ENCODE measurements around the gene GSPT2. TPM values are rescaled to one million over a fixed set of nuclear protein-coding genes. Genes with fewer than 3 reads are reported as not detected.
"Not testable (repeated sequence)": the region's sequence is repeated elsewhere in the genome, so short reads cannot be mapped to it uniquely, and the experiment has no call there.

GSPT2 gene
- 13.4 TPM for total RNA-seq

- peak; percentile 54 for DNase-seq (ENCODE audit: low spot score)
These were observed at the start of gene GSPT2 for GRCh38 chrX:51743179-51743957. Gene GSPT2 (plus strand): TSS chrX:51743442. CDS start chrX:51743627, 185 bp downstream.

DNA sequence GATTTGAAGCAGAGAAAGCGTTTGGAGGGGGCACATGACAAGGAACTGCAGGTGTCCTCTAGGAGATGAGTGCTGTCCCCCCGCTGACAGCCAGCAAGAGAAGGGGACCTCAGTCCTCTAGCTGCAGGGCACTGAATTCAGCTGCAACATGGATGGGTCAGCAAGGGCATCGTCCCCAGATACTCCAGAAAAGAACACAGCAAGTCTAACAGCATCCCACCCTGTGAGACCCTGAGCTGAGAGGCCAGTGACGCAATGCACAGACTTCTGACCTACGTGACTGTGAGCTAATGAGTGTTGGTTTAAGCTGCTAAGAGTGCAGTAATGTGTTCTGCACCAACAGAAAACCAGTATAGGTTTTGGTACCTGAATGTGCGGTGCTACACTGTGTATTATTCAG is 49.0 kb upstream of the GSPT2 start:
- DNase-seq (ENCODE audit: low spot score), result no peak

GRCh38 chrX:51697397-51697796 is 45.8 kb upstream of the GSPT2 start:
- DNase-seq (ENCODE audit: low spot score), result no peak

DNA sequence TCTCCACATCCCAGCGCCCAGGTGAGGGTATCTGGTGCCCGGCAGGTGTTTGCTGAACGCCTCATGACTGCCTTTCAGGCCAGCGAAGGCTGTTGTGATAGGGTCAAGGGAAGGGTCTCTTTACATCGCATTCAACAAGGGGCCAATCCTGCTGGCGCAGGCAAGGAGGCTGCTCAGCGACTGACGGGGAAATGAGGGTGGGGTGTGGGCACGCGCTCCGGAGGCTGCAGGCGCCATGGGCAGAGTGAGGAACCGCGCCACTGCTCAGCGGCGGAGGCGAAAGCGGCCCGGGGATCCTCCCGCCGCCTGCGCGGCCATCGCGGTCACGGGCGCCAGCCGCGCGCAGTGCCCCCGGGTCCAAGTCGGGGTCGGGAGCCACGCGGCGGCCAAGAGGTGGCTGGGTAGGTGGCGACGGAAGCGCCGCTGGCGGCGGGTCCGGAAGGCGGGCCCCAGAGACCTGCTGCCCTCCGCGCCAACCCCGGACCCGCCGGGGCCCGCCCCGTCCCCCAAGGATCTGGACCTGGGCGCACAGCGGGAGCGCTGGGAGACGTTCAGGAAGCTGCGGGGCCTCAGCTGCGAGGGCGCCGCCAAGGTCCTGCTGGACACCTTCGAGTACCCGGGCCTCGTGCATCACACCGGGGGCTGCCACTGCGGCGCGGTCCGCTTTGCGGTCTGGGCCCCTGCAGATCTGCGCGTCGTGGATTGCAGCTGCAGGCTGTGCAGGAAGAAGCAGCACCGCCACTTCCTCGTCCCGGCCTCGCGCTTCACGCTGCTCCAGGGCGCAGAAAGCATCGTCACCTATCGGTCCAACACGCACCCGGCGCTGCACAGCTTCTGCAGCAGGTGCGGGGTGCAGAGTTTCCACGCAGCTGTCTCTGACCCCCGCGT is 32.7 kb upstream of the GSPT2 start, which contains the start of gene CENPVL1:
Gene CENPVL1, plus strand, starts transcription at position 236 of the 888 bp plus-strand sequence. Its CDS starts 0 bp downstream, at position 236.
- DNase-seq (ENCODE audit: low spot score), result not testable (repeated sequence)

DNA sequence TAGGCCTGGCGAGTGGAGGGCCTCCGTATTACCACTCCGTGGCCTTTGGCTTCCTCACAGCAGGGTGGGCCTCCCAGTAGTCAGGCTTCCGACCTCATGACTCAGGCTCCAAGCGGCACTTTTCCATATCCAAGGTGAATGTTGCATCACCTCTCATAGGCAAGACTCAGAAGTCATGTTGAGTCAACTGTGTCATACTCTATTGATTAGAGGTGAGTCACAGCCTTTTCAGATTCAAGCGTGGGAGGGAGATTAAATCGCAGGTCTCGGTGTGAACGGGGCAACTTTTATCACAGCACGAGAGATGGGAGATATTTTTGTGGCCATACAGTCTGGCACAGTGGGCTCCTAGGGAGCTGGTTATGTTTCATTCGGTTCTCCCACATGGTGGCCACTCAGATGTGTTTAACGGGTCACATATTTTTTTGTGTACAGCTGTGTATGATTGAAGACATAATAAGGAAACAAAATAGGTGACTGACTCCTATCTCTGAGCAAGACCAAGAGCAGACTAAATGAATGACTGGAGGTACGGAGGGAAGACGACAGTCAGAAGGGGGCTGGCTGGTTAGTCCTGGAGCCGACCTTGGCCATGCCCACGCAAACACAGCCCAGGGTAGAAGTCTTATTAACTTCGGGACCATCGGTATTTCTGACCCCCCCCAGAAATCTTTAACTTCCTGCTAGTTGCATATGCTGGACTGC is 30.1 kb upstream of the GSPT2 start:
- not testable (repeated sequence) for DNase-seq (ENCODE audit: low spot score)

- no peak for DNase-seq (ENCODE audit: low spot score)
These were observed 15.0 kb upstream of the GSPT2 start for GRCh38 chrX:51728202-51728601.

DNA sequence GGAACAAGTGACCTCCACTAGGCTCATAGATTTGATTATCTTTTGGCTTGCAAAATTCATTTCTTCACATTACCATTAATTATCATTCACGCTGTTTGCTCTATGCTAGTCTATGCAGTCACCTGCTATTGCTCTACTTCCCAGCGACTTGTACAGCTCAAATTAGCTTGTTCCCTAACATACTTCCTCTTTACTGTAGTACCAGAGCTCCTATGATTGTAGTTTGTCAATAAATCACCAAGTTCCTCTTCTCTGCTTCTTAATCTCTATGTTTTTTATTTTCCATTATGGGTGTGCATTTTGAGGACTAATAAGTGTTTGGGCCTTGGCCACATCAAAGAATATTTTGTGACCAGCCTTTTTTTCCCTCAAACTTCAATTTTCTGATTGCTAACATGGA is 6.2 kb upstream of the GSPT2 start:
- no peak for DNase-seq (ENCODE audit: low spot score)

- DNase-seq (ENCODE audit: low spot score), result no peak
These were observed 656 bp upstream of the GSPT2 start for GRCh38 chrX:51742586-51742985.

DNA sequence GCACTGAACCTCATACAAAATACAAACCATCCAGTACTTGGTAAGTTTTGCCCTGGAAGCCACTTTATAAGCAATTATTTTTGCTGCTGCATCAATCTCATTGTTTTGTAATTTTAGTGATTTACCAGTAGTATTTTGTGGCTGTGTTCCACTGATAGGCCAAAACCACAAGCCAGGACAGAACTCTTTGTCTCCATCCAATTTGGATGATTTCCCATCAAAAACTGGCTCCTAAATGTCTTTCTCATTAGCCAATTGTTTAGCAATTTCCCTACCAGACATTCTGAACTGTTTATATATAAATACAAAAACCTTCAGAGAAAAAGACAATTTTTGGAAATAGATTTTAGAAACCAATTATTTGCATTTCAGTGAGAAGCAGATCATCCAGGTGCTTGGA is 4.4 kb downstream of the GSPT2 start:
- DNase-seq (ENCODE audit: low spot score), result no peak

GRCh38 chrX:51759055-51759839 is 16.0 kb downstream of the GSPT2 start:
- DNase-seq (ENCODE audit: low spot score), result no peak

DNA sequence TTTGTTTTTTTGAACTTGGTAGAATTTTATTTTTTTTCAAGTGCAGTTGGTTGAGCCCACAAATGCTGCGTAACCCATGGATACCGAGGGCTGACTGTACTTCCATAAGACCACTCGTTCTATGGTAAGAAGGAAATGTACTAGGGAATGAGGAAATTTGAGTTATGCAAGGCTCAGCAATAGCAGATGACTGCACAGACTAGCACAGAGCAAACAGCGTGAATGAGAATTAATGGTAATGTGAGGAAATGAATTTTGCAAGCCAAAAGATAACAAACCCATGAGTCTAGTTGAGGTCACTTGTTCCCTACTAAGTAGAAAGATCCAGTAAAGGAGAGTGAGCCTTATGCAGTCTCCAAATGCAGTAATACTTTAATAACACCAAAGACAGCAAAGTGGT is 17.4 kb downstream of the GSPT2 start:
- no peak for DNase-seq (ENCODE audit: low spot score)

- no peak for DNase-seq (ENCODE audit: low spot score)
These were observed 23.3 kb downstream of the GSPT2 start for GRCh38 chrX:51766546-51766945.

GRCh38 chrX:51776851-51777250 is 33.6 kb downstream of the GSPT2 start:
- no peak for DNase-seq (ENCODE audit: low spot score)

- DNase-seq (ENCODE audit: low spot score), result no peak
These were observed 36.1 kb downstream of the GSPT2 start for GRCh38 chrX:51779306-51779705.

DNA sequence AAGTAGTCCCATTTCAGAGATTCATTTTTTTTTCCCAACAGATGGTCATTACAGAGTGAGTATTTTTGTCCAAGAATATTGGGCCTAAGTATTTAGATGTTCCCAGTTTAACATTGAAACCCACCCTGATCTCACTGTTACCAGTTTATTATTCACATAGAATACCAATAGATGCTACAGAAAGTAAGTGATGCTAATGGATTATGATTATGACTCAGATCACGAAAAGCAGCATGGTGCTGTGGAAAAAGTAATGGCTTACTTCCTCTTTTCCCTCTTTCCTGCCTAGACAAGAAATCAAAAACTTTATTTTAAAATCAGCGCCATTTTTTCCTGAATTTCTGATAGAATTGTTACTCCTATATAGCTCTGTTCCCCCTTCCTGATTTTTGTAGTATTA is 51.9 kb downstream of the GSPT2 start:
- no peak for DNase-seq (ENCODE audit: low spot score)

Other genes with a start within 250 kb of the GSPT2 start
- gene NUDT11, start 246.8 kb upstream of the GSPT2 start, total RNA-seq, result 1.5 TPM
- not detected for gene CENPVL3, start 124.5 kb upstream of the GSPT2 start, total RNA-seq
- gene CENPVL2, start 60.6 kb upstream of the GSPT2 start, total RNA-seq, result 0.17 TPM
- gene CENPVL1, start 32.9 kb upstream of the GSPT2 start, total RNA-seq, result 0.17 TPM
- 214 TPM for gene MAGED1, start 150.2 kb downstream of the GSPT2 start, total RNA-seq